ENCODE data around the gene UBE2J2.
A peak's percentile ranks its signal among the peaks of the same experiment; 100 is the strongest.

GRCh38 chr1:1299686-1300351 is 26.2 kb upstream of the UBE2J2 start:
- TF ChIP-seq CTCF (IDR thresholded peaks at IDR 0.05) (peak in 1 of 2 donors; percentile 8), EP300 (IDR thresholded peaks at IDR 0.05) (no peak), POLR2A (IDR thresholded peaks at IDR 0.05) (no peak), POLR2AphosphoS5 (IDR thresholded peaks at IDR 0.05) (no peak)

Data from suprapubic skin (tissue), 4 donors.